ENCODE measurements around the gene USP6. TPM values are rescaled to one million over a fixed set of nuclear protein-coding genes. Genes with fewer than 3 reads are reported as not detected.

USP6 gene
- total and polyA plus RNA-seq, 2 of the 13 experiments (the other 11 are each of a cell fraction or from before 2014, with no cell fraction given): 0.04 TPM; not detected in 1

GRCh38 chr17:5111402-5112204, 4.2 kb upstream of the USP6 start, which contains the start of gene ZNF232 (continued):
- no peak for TF ChIP-seq ZNF530 (CRISPR knock-in tag; IDR thresholded peaks at IDR 0.05; ENCODE audit: low read depth)
- no peak for TF ChIP-seq ZUFSP (CRISPR knock-in tag; IDR thresholded peaks at IDR 0.05; ENCODE audit: borderline replicate concordance)
- TF ChIP-seq TMF1 (CRISPR knock-in tag; IDR thresholded peaks at IDR 0.05; ENCODE audit: low read depth): 0 out of 2 replicates have a peak, but pooled peaks have one; percentile 58
- no peak for TF ChIP-seq MBD4 (IDR thresholded peaks at IDR 0.05; ENCODE audit: borderline replicate concordance, low read length)
- peak; percentile 75 for TF ChIP-seq AGO1 (IDR thresholded peaks at IDR 0.05; ENCODE audit: low read depth, low read length, poor library complexity, severe bottlenecking)
- no peak for TF ChIP-seq ARID3A (IDR thresholded peaks at IDR 0.05; ENCODE audit: low read depth, low read length)
- TF ChIP-seq HNRNPH1 (optimal IDR thresholded peaks at IDR 0.05; ENCODE audit: low read depth, low read length): no peak
- TF ChIP-seq ZSCAN9 (CRISPR knock-in tag; IDR thresholded peaks at IDR 0.05; ENCODE audit: borderline replicate concordance): peak; percentile 81
- no peak for TF ChIP-seq DNMT3B (CRISPR knock-in tag; conservative IDR thresholded peaks at IDR 0.05)
- TF ChIP-seq ZKSCAN8 (CRISPR knock-in tag; IDR thresholded peaks at IDR 0.05; ENCODE audit: borderline replicate concordance): no peak
- no peak for TF ChIP-seq ZNF570 (CRISPR knock-in tag; IDR thresholded peaks at IDR 0.05; ENCODE audit: borderline replicate concordance)
- peak; percentile 80; the same call in 1 of the 2 replicates for TF ChIP-seq MXD3 (CRISPR knock-in tag; IDR thresholded peaks at IDR 0.05)
- TF ChIP-seq ZBTB42 (CRISPR knock-in tag; IDR thresholded peaks at IDR 0.05): peak; percentile 90; the same call in 1 of the 2 replicates
- TF ChIP-seq ESRRA (CRISPR knock-in tag; IDR thresholded peaks at IDR 0.05; ENCODE audit: low read depth): no peak
- peak; percentile 91 for TF ChIP-seq MYPOP (CRISPR knock-in tag; IDR thresholded peaks at IDR 0.05)
- TF ChIP-seq U2AF1 (optimal IDR thresholded peaks at IDR 0.05; ENCODE audit: low read depth, low read length): peak; percentile 83
- TF ChIP-seq PTBP1 (IDR thresholded peaks at IDR 0.05; ENCODE audit: low read depth, low read length, poor library complexity, severe bottlenecking): peak; percentile 5
- peak; percentile 93; the same call in 1 of the 2 replicates for TF ChIP-seq ZFP41 (CRISPR knock-in tag; IDR thresholded peaks at IDR 0.05; ENCODE audit: borderline replicate concordance)
- TF ChIP-seq ZNF660 (CRISPR knock-in tag; IDR thresholded peaks at IDR 0.05; ENCODE audit: borderline replicate concordance, low read depth): no peak
- TF ChIP-seq ZNF225 (CRISPR knock-in tag; IDR thresholded peaks at IDR 0.05): peak; percentile 79; the same call in 1 of the 2 replicates
- TF ChIP-seq ZNF713 (CRISPR knock-in tag; IDR thresholded peaks at IDR 0.05): no peak

Data from HepG2 (cell line).